IPS-18c (cell line): ENCODE measurements around the gene ST6GAL2.

Experiments
- H3K4me3 ChIP-seq: 2 replicates; pipeline ENCODE4 v1.7.0; 2013; ENCODE audit warnings: low read depth, mild to moderate bottlenecking, low read length, moderate library complexity; ENCODE audit not compliant: insufficient read depth
- H3K9me3 ChIP-seq: one replicate; pipeline ENCODE4 v1.6.1; 2013; ENCODE audit warnings: mild to moderate bottlenecking, low read length, moderate library complexity; ENCODE audit not compliant: control insufficient read depth, insufficient read depth

ST6GAL2 gene

GRCh38 chr2:106841886-106842645, 43.9 kb downstream of the ST6GAL2 start:
- no peak overlapping the region for H3K4me3 ChIP-seq
- no peaks in the 10 kb centered on the region for H3K9me3 ChIP-seq

- H3K4me3 ChIP-seq = no peak overlapping the region
- no peaks in the 10 kb centered on the region for H3K9me3 ChIP-seq
Observed at GRCh38 chr2:106840818-106841217, 45.1 kb downstream of the ST6GAL2 start.

- H3K4me3 ChIP-seq = no peak overlapping the region
- H3K9me3 ChIP-seq = no peaks in the 10 kb centered on the region
Observed at GRCh38 chr2:106839849-106840595, 45.9 kb downstream of the ST6GAL2 start.

GRCh38 chr2:106833256-106833655, 52.7 kb downstream of the ST6GAL2 start:
- Histone ChIP-seq H3K4me3 (no peak overlapping the region), H3K9me3 (no peaks in the 10 kb centered on the region)

- H3K4me3 ChIP-seq = no peak overlapping the region
- no peaks in the 10 kb centered on the region for H3K9me3 ChIP-seq
Observed at GRCh38 chr2:106831816-106832569, 54.0 kb downstream of the ST6GAL2 start.

GRCh38 chr2:106831241-106831640, 54.7 kb downstream of the ST6GAL2 start:
- Histone ChIP-seq H3K9me3 (no peaks in the 10 kb centered on the region), H3K4me3 (no peak overlapping the region)

GRCh38 chr2:106830191-106830590, 55.8 kb downstream of the ST6GAL2 start:
- no peak overlapping the region for H3K4me3 ChIP-seq
- H3K9me3 ChIP-seq = no peaks in the 10 kb centered on the region

- H3K9me3 ChIP-seq = no peaks in the 10 kb centered on the region
- H3K4me3 ChIP-seq = no peak overlapping the region
Observed at GRCh38 chr2:106828119-106828518, 57.8 kb downstream of the ST6GAL2 start.

- Histone ChIP-seq H3K4me3 (no peak overlapping the region), H3K9me3 (no peaks in the 10 kb centered on the region)
Observed at GRCh38 chr2:106827158-106827557, 58.8 kb downstream of the ST6GAL2 start.

- H3K9me3 ChIP-seq = no peaks in the 10 kb centered on the region
- no peak overlapping the region for H3K4me3 ChIP-seq
Observed at GRCh38 chr2:106825161-106825560, 60.8 kb downstream of the ST6GAL2 start.

- H3K4me3 ChIP-seq = no peak overlapping the region
- H3K9me3 ChIP-seq = no peaks in the 10 kb centered on the region
Observed at GRCh38 chr2:106816974-106817373, 69.0 kb downstream of the ST6GAL2 start.

- no peaks in the 10 kb centered on the region for H3K9me3 ChIP-seq
- H3K4me3 ChIP-seq = no peak overlapping the region
Observed at GRCh38 chr2:106812841-106813240, 73.1 kb downstream of the ST6GAL2 start.

GRCh38 chr2:106812383-106812782, 73.6 kb downstream of the ST6GAL2 start:
- H3K9me3 ChIP-seq = no peaks in the 10 kb centered on the region
- no peak overlapping the region for H3K4me3 ChIP-seq

- Histone ChIP-seq H3K4me3 (no peak overlapping the region), H3K9me3 (no peaks in the 10 kb centered on the region)
Observed at GRCh38 chr2:106805716-106806115, 80.3 kb downstream of the ST6GAL2 start.

GRCh38 chr2:106804161-106804560, 81.8 kb downstream of the ST6GAL2 start:
- Histone ChIP-seq H3K4me3 (no peak overlapping the region), H3K9me3 (no peaks in the 10 kb centered on the region)

- Histone ChIP-seq H3K4me3 (no peak overlapping the region), H3K9me3 (no peaks in the 10 kb centered on the region)
Observed at GRCh38 chr2:106800976-106801655, 84.9 kb downstream of the ST6GAL2 start.

- Histone ChIP-seq H3K9me3 (no peaks in the 10 kb centered on the region), H3K4me3 (no peak overlapping the region)
Observed at GRCh38 chr2:106800180-106800579, 85.8 kb downstream of the ST6GAL2 start.
